Psoas muscle (tissue), 8 donors: ENCODE results near the gene CAPN2. TPM values are rescaled to one million over a fixed set of nuclear protein-coding genes. Genes with fewer than 3 reads are reported as not detected.

Experiments used
- ATAC-seq, 4 donors: fragments of 200-7000 bp; cut with Tn5 transposase; one replicate each; pipeline ENCODE4 v1.9.1; 2020; ENCODE audit warnings: moderate library complexity in 3 of 4, mild to moderate bottlenecking in 2 of 4
- DNase-seq, 2 donors: peaks; one replicate each; pipeline ENCODE4 v3.0.0-alpha.2; 2020
- H3K27ac ChIP-seq: fragments of 200-600 bp; one replicate; pipeline ENCODE4 v1.8.0; 2022
- H3K27me3 ChIP-seq, 3 donors: fragments of 200-600 bp in 1 of 3; one replicate each; pipeline versions ENCODE4 v1.6.1 to v1.8.0; 2013 to 2022; ENCODE audit warnings: low read length in 2 of 3, mild to moderate bottlenecking in 2 of 3, moderate library complexity in 1 of 3; ENCODE audit not compliant: insufficient read depth in 3 of 3
- H3K36me3 ChIP-seq, 2 donors: fragments of 200-600 bp in 1 of 2; one replicate each; pipeline versions ENCODE4 v1.6.1 to v1.8.0; 2013 to 2022; ENCODE audit warnings: low read depth in 1 of 2, mild to moderate bottlenecking in 1 of 2, moderate library complexity in 1 of 2; ENCODE audit not compliant: insufficient read depth in 1 of 2
- H3K4me1 ChIP-seq: fragments of 200-600 bp; one replicate; pipeline ENCODE4 v1.8.0; 2022
- H3K4me3 ChIP-seq: fragments of 200-600 bp; one replicate; pipeline ENCODE4 v1.8.0; 2022; ENCODE audit warnings: mild to moderate bottlenecking
- H3K9me3 ChIP-seq: fragments of 200-600 bp; one replicate; pipeline ENCODE4 v1.8.0; 2022
- WGBS, 3 donors: extraction: QIAGEN DNeasy Blood & Tissue Kit; methylation state at CpG; one replicate each; pipeline versions ENCODE4 v1.1.6 to v1.1.7; 2013; 5-methylcytosine and 5-hydroxymethylcytosine counted together
- intact Hi-C, 2 donors: fragments of 100-400 bp; cut with DNase I; formaldehyde crosslinking; loops; one replicate each; pipeline versions ENCODE4 v1.11.0 to v1.14.2; 2022
- polyA plus RNA-seq, 3 donors: library from polyadenylated mRNA; stranded (reverse); fragments of 200-250 nt; gene quantifications; one replicate each; pipeline ENCODE4 v1.2.3, GENCODE V29; 2013
- total RNA-seq, 4 donors: library from RNA; stranded (reverse); fragmentation: NEBNext Ultra II Directional in 2 of 4; extraction: Animal tissue kit (Norgen Biotek cat#: 25700) in 2 of 4; gene quantifications; one replicate each; pipeline versions ENCODE4 v1.2.1 to v1.2.4, GENCODE V29; 2021 to 2023
- TF ChIP-seq, protein P1 (sequence below): fragments of 200-600 bp; IDR thresholded peaks from one replicate; pipeline ENCODE4 v1.8.0; 2022; ENCODE audit warnings: antibody characterized with exemption
- donor health status: healthy with polysubstance abuse.
- donor health status: DM: no; HTN: no; CAD: no; lungs with moderate emphysema.
- donor health status: Bipolar disorder and iron deficiency.
- donor health status: healthy.
- donor health status: DM: yes; HTN: yes; CAD: no.
- donor health status: DM: no; HTN: no; CAD: no.
- donor health status: DM: no; HTN: no; CAD: no.
- donor health status: DM: yes; HTN: yes; CAD: no.

CAPN2 gene
- total and polyA plus RNA-seq, 7 donors: 47.6 to 157 (median 105) TPM

DNA sequence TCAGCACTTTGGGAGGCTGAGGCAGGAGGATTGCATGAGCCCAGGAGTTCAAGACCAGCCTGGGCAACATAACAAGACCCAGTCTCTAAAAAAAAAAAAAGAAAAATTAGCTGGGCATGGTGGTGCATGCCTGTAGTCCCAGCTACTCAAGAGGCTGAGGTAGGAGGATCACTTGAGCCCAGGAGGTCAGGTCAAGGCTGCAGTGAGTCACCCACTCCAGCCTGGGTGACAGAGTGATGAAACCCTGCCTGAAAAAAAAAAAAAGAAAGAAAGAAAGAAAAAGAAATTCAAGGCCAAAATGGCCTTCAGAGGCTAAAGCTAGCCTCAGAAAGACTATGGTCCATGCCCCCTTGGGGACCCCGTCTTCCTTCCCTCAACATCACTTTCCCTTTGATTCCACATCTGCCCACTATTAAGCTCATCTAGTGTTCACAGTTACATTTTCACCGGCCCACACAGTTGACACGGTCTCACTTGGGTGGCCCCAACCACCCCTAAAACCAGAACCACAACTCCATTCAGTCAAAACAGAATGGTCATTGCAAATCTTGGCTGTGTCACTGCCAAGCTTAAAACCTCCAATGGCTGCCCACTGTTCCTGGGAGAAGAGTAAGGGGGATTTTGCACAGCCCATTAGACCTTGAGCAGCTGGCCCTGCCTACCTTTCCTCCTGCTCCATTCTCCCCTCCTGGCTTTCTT, 44.7 kb upstream of the CAPN2 start:
- 77 to 86% (median 79%) methylated on average over 3 of the region's 3 CpGs for WGBS, 3 donors
- Histone ChIP-seq H3K9me3 (no peaks in the 10 kb centered on the region), H3K36me3 (no peaks in the 10 kb centered on the region), H3K27me3 (no peaks in the 10 kb centered on the region), H3K27ac (no peak overlapping the region), H3K4me3 (no peak overlapping the region), H3K4me1 (no peaks in the 10 kb centered on the region)
- ATAC-seq (no peak), DNase-seq (no peak)
- TF ChIP-seq, protein P1, sequence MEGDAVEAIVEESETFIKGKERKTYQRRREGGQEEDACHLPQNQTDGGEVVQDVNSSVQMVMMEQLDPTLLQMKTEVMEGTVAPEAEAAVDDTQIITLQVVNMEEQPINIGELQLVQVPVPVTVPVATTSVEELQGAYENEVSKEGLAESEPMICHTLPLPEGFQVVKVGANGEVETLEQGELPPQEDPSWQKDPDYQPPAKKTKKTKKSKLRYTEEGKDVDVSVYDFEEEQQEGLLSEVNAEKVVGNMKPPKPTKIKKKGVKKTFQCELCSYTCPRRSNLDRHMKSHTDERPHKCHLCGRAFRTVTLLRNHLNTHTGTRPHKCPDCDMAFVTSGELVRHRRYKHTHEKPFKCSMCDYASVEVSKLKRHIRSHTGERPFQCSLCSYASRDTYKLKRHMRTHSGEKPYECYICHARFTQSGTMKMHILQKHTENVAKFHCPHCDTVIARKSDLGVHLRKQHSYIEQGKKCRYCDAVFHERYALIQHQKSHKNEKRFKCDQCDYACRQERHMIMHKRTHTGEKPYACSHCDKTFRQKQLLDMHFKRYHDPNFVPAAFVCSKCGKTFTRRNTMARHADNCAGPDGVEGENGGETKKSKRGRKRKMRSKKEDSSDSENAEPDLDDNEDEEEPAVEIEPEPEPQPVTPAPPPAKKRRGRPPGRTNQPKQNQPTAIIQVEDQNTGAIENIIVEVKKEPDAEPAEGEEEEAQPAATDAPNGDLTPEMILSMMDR: no peak
- intact Hi-C loops: no loop called here

DNA sequence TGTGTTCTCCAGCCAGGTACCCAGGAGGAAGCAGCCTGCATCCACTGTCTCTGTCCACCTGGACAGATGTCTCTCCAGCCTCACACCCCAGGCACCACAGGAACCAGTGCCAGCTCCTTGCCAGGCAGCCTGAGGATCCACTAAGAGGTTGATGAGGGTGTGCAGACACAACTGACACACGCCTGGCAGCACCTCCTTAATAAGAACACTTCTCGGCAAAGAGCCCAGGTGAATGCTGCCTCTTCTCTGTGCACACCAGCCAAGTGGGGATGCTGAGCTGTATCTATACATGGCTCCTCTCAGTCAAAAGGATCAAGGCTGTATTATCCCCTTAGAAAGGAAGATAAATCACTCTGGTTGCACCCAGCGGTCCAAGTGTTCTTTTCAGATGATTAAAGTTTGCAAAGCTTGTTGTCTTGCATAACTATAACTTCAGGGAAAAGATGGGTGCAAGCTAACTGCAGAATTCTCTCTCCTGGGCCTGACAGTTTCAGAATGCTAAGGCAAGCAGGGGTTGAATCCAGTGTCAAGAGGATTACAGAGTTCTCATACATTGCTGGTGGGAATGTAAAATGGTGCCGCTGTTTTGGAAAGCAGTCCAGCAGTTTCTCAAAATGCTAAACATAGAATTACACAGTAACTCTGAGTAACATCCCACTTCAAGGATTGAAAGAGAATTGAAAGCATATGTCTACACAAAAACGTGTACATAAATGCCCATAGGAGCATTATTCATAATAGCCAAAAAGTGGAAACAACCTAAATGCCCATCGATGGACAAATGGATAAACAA, 43.1 kb upstream of the CAPN2 start:
- Histone ChIP-seq H3K27me3 (no peaks in the 10 kb centered on the region), H3K4me3 (no peak overlapping the region), H3K36me3 (no peaks in the 10 kb centered on the region), H3K4me1 (no peaks in the 10 kb centered on the region), H3K27ac (no peak overlapping the region), H3K9me3 (no peaks in the 10 kb centered on the region)
- ATAC-seq: no peak
- TF ChIP-seq, protein P1: no peak
- DNase-seq: no peak
- intact Hi-C loops: no loop called here
- WGBS, 3 donors: 75 to 76% (median 75%) methylated on average over 6 of the region's 6 CpGs

DNA sequence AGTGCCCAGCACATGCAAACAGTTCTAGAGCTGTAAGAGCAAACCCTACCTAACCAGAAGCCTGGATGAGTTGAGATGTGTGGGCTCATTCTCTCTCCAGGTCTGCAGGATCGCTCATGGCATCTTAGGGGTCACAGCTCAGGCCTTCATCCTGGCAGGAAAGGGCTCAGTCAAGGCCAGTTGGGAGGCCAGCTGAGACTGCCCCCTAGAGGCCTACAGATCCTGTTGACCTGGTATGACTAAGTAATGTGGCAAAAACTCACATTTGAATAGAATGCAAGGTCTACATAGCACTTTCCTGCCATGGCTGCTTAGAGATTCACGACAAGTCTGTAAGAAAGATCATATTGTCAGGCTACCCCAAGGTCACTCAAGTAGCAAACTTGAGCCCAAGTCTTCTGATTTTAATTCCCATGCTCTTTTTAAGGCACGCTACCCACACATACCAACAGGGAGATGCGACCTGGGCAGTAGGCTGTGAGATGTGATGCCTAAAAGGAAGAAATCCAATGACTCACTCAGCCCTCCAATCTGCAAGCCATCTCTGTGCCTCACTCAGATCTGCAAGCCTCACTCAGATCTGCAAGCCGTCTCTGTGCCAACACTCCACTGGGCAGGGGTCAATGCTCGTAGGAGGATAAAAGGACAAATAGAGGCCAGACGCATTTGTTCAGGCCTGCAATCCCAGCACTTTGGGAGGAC, 41.7 kb upstream of the CAPN2 start:
- intact Hi-C loops: no loop called here
- Histone ChIP-seq H3K4me3 (no peak overlapping the region), H3K9me3 (no peaks in the 10 kb centered on the region), H3K27ac (no peak overlapping the region), H3K4me1 (no peaks in the 10 kb centered on the region), H3K27me3 (peaks cover 0 to 2% (median 0%) of the 10 kb centered on the region in 3 donors), H3K36me3 (no peaks in the 10 kb centered on the region)
- TF ChIP-seq, protein P1: peak; percentile 39
- ATAC-seq (peak in 3 of 4 donors; percentile 85 to 87 (median 86)), DNase-seq (no peak)
- 63 to 70% (median 67%) methylated on average over 7 of the region's 7 CpGs for WGBS, 3 donors

DNA sequence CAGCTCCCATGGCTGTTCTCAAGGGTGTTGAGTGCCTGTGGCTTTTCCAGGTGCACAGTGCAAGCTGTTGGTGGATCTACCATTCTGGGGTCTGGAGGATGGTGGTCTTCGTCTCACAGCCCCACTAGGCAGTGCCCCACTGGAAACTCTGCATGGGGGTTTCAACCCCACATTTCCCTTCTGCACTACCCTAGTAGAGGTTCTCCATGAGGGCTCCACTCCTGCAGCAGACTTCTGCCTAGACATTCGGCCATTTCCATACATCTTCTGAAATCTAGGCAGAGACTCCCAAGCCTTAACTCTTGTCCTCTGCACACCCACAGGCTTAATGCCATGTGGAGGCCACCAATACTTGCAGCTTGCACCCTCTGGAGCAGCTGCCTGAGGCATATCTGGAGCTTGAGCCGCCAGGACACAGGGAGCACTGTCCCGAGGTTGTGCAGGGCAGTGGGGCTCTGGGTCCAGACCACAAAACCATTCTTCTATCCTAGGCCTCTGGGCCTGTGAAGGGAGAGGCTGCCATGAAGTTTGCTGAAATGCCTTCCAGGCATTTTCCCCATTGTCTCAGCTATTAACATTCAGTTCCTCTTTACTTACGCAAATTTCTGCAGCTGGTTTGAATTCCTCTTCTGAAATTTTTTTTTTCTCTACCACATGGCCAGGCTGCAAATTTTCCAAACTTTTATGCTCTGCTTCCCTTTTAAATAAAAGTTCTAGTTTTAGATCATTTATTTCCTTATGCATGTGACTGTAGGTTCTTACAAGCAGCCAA, 38.0 kb upstream of the CAPN2 start:
- Histone ChIP-seq H3K4me3 (no peak overlapping the region), H3K27me3 (peaks cover 0 to 2% (median 0%) of the 10 kb centered on the region in 3 donors), H3K36me3 (no peaks in the 10 kb centered on the region), H3K4me1 (no peaks in the 10 kb centered on the region), H3K27ac (no peak overlapping the region), H3K9me3 (no peaks in the 10 kb centered on the region)
- no peak for ATAC-seq
- TF ChIP-seq, protein P1: no peak
- 75 to 80% (median 80%) methylated on average over 5 of the region's 5 CpGs for WGBS, 3 donors
- intact Hi-C loops: no loop called here
- DNase-seq: no peak
